ENCODE data around the gene MLLT10.
"Not testable (repeated sequence)": the region's sequence is repeated elsewhere in the genome, so short reads cannot be mapped to it uniquely, and the experiment has no call there.

MLLT10 gene

GRCh38 chr10:21607907-21608306 lies 73.9 kb downstream of the MLLT10 start:
- in situ Hi-C loops (cut with MboI; ENCODE audit: low pct_unique_long_range_greater_than_20kb, low sequenced_read_pairs), result no loop called here
- DNase-seq, result no peak

- in situ Hi-C loops (cut with MboI; ENCODE audit: low pct_unique_long_range_greater_than_20kb, low sequenced_read_pairs), result no loop called here
- no peak for DNase-seq
These were observed 80.0 kb downstream of the MLLT10 start for GRCh38 chr10:21614000-21614399.

GRCh38 chr10:21617267-21617666 lies 83.2 kb downstream of the MLLT10 start:
- no peak for DNase-seq
- in situ Hi-C loops (cut with MboI; ENCODE audit: low pct_unique_long_range_greater_than_20kb, low sequenced_read_pairs), result no loop called here

- no peak for DNase-seq
- in situ Hi-C loops (cut with MboI; ENCODE audit: low pct_unique_long_range_greater_than_20kb, low sequenced_read_pairs), result no loop called here
These were observed 89.3 kb downstream of the MLLT10 start for GRCh38 chr10:21623291-21623690.

- in situ Hi-C loops (cut with MboI; ENCODE audit: low pct_unique_long_range_greater_than_20kb, low sequenced_read_pairs); DNase-seq: not testable (repeated sequence)
These were observed 90.4 kb downstream of the MLLT10 start for GRCh38 chr10:21624421-21624820.

- DNase-seq, result no peak
- in situ Hi-C loops (cut with MboI; ENCODE audit: low pct_unique_long_range_greater_than_20kb, low sequenced_read_pairs), result no loop called here
These were observed 90.9 kb downstream of the MLLT10 start for GRCh38 chr10:21624951-21625350.

- in situ Hi-C loops (cut with MboI; ENCODE audit: low pct_unique_long_range_greater_than_20kb, low sequenced_read_pairs), result no loop called here
These were observed 91.7 kb downstream of the MLLT10 start for GRCh38 chr10:21625623-21626229.

GRCh38 chr10:21626457-21627161 lies 92.6 kb downstream of the MLLT10 start:
- DNase-seq, result no peak
- in situ Hi-C loops (cut with MboI; ENCODE audit: low pct_unique_long_range_greater_than_20kb, low sequenced_read_pairs), result no loop called here

More at GRCh38 chr10:21625623-21626229, 91.7 kb downstream of the MLLT10 start:
- DNase-seq, result no peak

GRCh38 chr10:21627331-21627730 lies 93.3 kb downstream of the MLLT10 start:
- in situ Hi-C loops (cut with MboI; ENCODE audit: low pct_unique_long_range_greater_than_20kb, low sequenced_read_pairs), result no loop called here
- no peak for DNase-seq

- DNase-seq, result no peak
- in situ Hi-C loops (cut with MboI; ENCODE audit: low pct_unique_long_range_greater_than_20kb, low sequenced_read_pairs), result no loop called here
These were observed 94.0 kb downstream of the MLLT10 start for GRCh38 chr10:21628023-21628422.

GRCh38 chr10:21628645-21629044 lies 94.6 kb downstream of the MLLT10 start:
- DNase-seq; in situ Hi-C loops (cut with MboI; ENCODE audit: low pct_unique_long_range_greater_than_20kb, low sequenced_read_pairs): not testable (repeated sequence)

GRCh38 chr10:21634599-21635365 lies 100.8 kb downstream of the MLLT10 start:
- no peak for DNase-seq
- in situ Hi-C loops (cut with MboI; ENCODE audit: low pct_unique_long_range_greater_than_20kb, low sequenced_read_pairs), result no loop called here

GRCh38 chr10:21637795-21638194 lies 103.8 kb downstream of the MLLT10 start:
- in situ Hi-C loops (cut with MboI; ENCODE audit: low pct_unique_long_range_greater_than_20kb, low sequenced_read_pairs), result no loop called here
- DNase-seq, result no peak

GRCh38 chr10:21638681-21639080 lies 104.6 kb downstream of the MLLT10 start:
- in situ Hi-C loops (cut with MboI; ENCODE audit: low pct_unique_long_range_greater_than_20kb, low sequenced_read_pairs), result no loop called here
- DNase-seq, result no peak

GRCh38 chr10:21648040-21648439 lies 114.0 kb downstream of the MLLT10 start:
- in situ Hi-C loops (cut with MboI; ENCODE audit: low pct_unique_long_range_greater_than_20kb, low sequenced_read_pairs), result no loop called here
- no peak for DNase-seq

GRCh38 chr10:21649454-21649872 lies 115.4 kb downstream of the MLLT10 start:
- in situ Hi-C loops (cut with MboI; ENCODE audit: low pct_unique_long_range_greater_than_20kb, low sequenced_read_pairs), result no loop called here
- DNase-seq, result no peak

GRCh38 chr10:21650353-21650752 lies 116.3 kb downstream of the MLLT10 start:
- DNase-seq, result no peak
- in situ Hi-C loops (cut with MboI; ENCODE audit: low pct_unique_long_range_greater_than_20kb, low sequenced_read_pairs), result no loop called here

- in situ Hi-C loops (cut with MboI; ENCODE audit: low pct_unique_long_range_greater_than_20kb, low sequenced_read_pairs), result no loop called here
- DNase-seq, result no peak
These were observed 121.2 kb downstream of the MLLT10 start for GRCh38 chr10:21655236-21655635.

GRCh38 chr10:21655687-21656086 lies 121.7 kb downstream of the MLLT10 start:
- no peak for DNase-seq
- in situ Hi-C loops (cut with MboI; ENCODE audit: low pct_unique_long_range_greater_than_20kb, low sequenced_read_pairs), result no loop called here

- in situ Hi-C loops (cut with MboI; ENCODE audit: low pct_unique_long_range_greater_than_20kb, low sequenced_read_pairs), result no loop called here
These were observed 127.1 kb downstream of the MLLT10 start for GRCh38 chr10:21661087-21661486.

More at GRCh38 chr10:21661087-21661486, 127.1 kb downstream of the MLLT10 start:
- no peak for DNase-seq
